Activated CD4-positive, alpha-beta memory T cell treated with anti-CD3 and anti-CD28 coated beads, Interleukin-2, amount 10 ng/mL, durations not matched to agents 7 days and 5 days (primary cell): ENCODE data around the gene SDCBP2. TPM values are rescaled to one million over a fixed set of nuclear protein-coding genes. Genes with fewer than 3 reads are reported as not detected.

Experiments
- CTCF ChIA-PET: fragments of 350-600 bp; sonication (Branson Sonifier 250); formaldehyde crosslinking; loops from one replicate; lab custom pipeline; 2021; ENCODE audit warnings: antibody characterized with exemption, inconsistent platforms; lab: Charles Lee
- POLR2A ChIA-PET: fragments of 350-600 bp; sonication (Branson Sonifier 250); formaldehyde crosslinking; loops from one replicate; lab custom pipeline; 2021; ENCODE audit warnings: antibody characterized with exemption; lab: Charles Lee
- DNase-seq: peaks from one replicate; pipeline ENCODE4 v3.0.0-alpha.2; 2020
- H3K27ac Mint-ChIP-seq: one replicate; pipeline ENCODE4 v1.8.0; 2021; ENCODE audit warnings: mild to moderate bottlenecking, mixed read lengths
- H3K27me3 Mint-ChIP-seq: one replicate; pipeline ENCODE4 v1.8.0; 2021; ENCODE audit warnings: mixed read lengths
- H3K36me3 Mint-ChIP-seq: one replicate; pipeline ENCODE4 v1.8.0; 2021; ENCODE audit warnings: low read depth, mixed read lengths
- H3K4me1 Mint-ChIP-seq: one replicate; pipeline ENCODE4 v1.8.0; 2021; ENCODE audit warnings: mixed read lengths
- H3K4me3 Mint-ChIP-seq: one replicate; pipeline ENCODE4 v1.8.0; 2021; ENCODE audit warnings: mild to moderate bottlenecking, mixed read lengths
- H3K9me3 Mint-ChIP-seq: one replicate; pipeline ENCODE4 v1.8.0; 2021; ENCODE audit warnings: mixed read lengths
- total RNA-seq, 2 experiments: library from RNA; stranded (reverse); gene quantifications; one replicate each; pipeline ENCODE4 v1.2.3, GENCODE V29; 2021

Gene SDCBP2
- total RNA-seq, 2 experiments from 2014 or later, result 3.1 to 3.2 TPM

DNA sequence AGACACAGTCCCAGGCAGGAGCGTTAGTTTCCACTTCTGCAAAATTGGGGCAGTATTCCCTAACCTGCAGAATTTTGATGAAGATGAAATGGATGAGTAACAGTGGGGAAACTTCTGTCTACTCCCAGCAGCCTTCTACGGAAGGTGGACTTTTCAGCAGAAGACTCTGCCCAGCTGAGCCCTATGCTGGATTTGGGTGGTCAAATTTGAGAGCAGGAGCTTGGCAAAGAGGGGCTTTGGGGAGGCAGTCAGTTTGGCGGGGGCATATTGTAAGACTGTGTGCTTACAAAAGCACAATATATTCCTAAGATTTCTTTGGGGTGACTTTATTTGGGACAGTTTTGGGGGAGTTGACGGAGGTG lies 5.4 kb upstream of the SDCBP2 start:
- no peaks in the 10 kb centered on the region for H3K9me3 Mint-ChIP-seq
- peaks cover 19% of the 10 kb centered on the region for H3K36me3 Mint-ChIP-seq
- H3K4me1 Mint-ChIP-seq, result peaks cover 50% of the 10 kb centered on the region
- no peak overlapping the region for H3K4me3 Mint-ChIP-seq
- ChIA-PET CTCF (interaction anchor here (1.0 kb wide), 1 partner anchor 8 kb away, joined by 3 read pairs; no protein-coding TSS in a partner anchor), POLR2A (interaction anchor here (1.2 to 1.4 kb wide), 2 partner anchors 8 to 58 kb away, joined by 3 to 4 read pairs; no protein-coding TSS in a partner anchor)
- H3K27ac Mint-ChIP-seq, result no peak overlapping the region
- no peaks in the 10 kb centered on the region for H3K27me3 Mint-ChIP-seq
- peak; percentile 9 for DNase-seq

DNA sequence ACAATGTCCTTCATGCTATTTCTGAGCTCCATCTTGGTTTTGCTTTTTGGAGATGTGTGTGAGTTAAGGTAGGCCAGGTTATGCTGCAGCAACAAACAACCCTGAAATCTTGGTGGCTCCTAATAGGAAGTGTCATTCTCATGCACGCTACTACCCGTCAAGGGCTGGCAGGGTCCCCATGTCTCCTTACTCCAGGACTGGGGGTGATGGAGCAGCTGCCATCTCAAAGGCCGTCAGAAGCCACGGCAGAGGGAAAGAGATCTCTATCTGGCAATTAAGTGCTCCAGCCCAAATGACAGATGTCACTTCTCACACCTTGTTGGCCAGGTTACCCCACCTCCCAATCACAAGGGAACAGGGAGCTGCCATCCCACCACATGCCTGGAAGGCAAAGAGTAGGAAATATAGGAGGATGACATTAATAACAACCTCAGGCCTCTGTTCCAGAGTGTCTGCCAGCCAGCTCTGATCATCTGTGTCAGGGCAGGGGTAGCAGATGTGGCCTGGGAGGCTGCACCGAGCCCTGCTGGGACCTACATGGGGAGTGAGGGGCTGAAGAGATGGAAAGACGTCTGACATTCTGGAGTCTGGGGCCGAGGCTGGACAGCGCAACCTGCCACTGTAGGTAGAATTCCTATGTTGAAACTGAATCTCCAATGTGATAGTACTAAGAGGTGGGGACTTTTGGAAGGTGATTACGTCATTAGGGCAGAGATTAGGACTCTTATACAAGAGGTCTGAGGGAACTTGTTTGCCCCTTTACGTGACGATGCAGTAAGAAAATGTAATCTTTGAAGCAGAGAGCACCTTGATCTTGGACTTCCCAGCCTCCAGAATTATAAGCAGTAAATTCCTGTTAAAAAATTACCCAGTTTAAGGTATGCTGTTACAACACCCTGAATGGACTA lies 4.8 kb upstream of the SDCBP2 start:
- Mint-ChIP-seq H3K27ac (no peak overlapping the region), H3K36me3 (peaks cover 19% of the 10 kb centered on the region), H3K4me1 (peaks cover 54% of the 10 kb centered on the region), H3K9me3 (no peaks in the 10 kb centered on the region), H3K4me3 (no peak overlapping the region), H3K27me3 (no peaks in the 10 kb centered on the region)
- ChIA-PET CTCF (interaction anchor here (0.6 kb wide), 1 partner anchor 28 kb away, joined by 3 read pairs; no protein-coding TSS in a partner anchor), POLR2A (interaction anchor here (0.7 to 1.4 kb wide), 6 partner anchors 8 to 58 kb away, joined by 3 to 4 read pairs (median 3); no protein-coding TSS in a partner anchor)
- peak; percentile 11 for DNase-seq

DNA sequence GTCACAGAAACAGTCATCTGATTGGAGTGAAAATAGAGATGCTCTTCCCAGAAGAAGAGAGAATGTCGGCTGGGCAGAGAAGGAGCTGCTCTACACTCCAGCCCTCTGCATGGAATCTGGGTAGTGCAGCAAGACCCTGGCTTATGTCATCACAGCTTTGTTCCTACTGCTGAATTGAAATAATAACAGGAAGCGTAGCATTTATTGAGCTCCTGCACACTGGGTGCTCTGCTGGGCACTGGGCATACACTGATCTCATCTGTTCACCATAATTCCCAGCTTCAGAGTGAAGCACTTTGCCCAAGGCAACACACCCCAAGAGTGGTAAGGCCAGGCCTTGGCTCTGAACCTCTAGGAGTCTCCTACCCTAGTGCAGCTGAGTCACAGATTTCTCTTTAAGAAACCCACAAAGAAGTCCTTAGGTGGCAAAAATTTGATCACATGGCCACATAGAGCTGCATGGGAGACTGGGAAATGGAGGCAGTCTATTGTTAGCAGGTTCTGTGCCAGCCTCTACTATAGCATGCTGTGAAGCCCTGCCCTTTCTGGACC lies 3.9 kb upstream of the SDCBP2 start:
- no peaks in the 10 kb centered on the region for H3K9me3 Mint-ChIP-seq
- no peaks in the 10 kb centered on the region for H3K27me3 Mint-ChIP-seq
- H3K36me3 Mint-ChIP-seq, result peaks cover 22% of the 10 kb centered on the region
- ChIA-PET POLR2A (interaction anchor here (0.7 to 1.4 kb wide), 5 partner anchors 11 to 59 kb away, joined by 3 to 4 read pairs (median 3); no protein-coding TSS in a partner anchor), CTCF (interaction anchor here (0.6 to 1.2 kb wide), 2 partner anchors 25 to 29 kb away, joined by 3 to 4 read pairs; no protein-coding TSS in a partner anchor)
- no peak overlapping the region for H3K27ac Mint-ChIP-seq
- peaks cover 58% of the 10 kb centered on the region for H3K4me1 Mint-ChIP-seq
- peak; percentile 13 for DNase-seq
- no peak overlapping the region for H3K4me3 Mint-ChIP-seq

DNA sequence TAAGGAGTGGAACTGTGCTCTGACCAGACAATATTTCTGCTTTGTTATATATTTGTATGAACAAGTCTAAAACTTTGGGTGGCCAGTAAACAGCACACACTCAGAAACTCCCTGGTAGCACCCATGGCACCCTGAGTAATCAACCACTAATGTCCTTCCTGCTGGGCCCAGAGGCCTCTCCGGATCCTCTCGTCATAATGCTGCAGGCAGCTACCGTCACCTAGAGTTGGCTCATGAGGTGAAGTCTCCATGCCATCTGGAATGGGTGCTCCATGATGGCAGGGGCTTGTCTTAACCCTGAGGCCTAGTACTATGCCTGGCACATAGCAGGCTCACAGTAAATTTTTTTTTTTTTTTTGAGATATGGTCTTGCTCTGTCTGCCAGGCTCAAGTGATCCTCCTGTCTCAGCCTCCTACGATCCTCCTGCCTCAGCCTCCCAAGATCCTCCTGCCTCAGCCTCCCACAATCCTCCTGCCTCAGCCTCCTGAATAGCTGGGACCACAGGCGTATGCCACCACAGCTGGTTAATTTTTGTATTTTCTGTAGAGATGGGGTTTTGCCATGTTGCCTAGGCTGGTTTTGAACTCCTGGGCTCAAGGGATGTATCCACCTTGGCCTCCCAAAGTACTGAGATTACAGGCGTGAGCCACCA lies 3.0 kb upstream of the SDCBP2 start:
- DNase-seq, result peak; percentile 10
- Mint-ChIP-seq H3K4me1 (peaks cover 58% of the 10 kb centered on the region), H3K9me3 (no peaks in the 10 kb centered on the region), H3K27me3 (no peaks in the 10 kb centered on the region), H3K36me3 (peaks cover 27% of the 10 kb centered on the region), H3K4me3 (no peak overlapping the region), H3K27ac (no peak overlapping the region)
- ChIA-PET POLR2A (interaction anchor here (0.8 kb wide), 1 partner anchor 57 kb away, joined by 3 read pairs; no protein-coding TSS in a partner anchor), CTCF (interaction anchor here (1.2 kb wide), 1 partner anchor 26 kb away, joined by 4 read pairs; no protein-coding TSS in a partner anchor)

DNA sequence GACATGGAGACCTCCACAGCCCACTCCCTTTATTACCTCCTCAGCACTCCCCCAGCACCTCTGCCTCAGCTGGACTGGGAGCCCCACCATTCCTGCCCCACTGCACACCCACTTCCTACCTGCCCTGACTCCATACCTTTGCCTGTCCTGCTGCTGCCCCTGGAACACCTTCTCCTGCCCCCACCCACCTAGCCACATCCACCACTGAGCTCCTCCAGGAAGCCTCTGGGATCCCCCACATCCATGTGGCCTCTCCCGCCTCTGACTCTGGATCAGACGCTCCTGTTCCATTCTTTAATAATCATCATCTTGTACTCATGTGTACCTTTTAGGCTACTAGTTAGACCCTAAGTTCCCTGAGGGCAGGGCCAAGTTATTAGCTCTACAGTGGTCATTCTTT lies 2.2 kb upstream of the SDCBP2 start:
- ChIA-PET POLR2A (interaction anchor here (0.8 to 1.4 kb wide), 2 partner anchors 40 to 60 kb away, joined by 3 to 4 read pairs; no protein-coding TSS in a partner anchor), CTCF (interaction anchor here (2.8 kb wide), 1 partner anchor 106 kb away, joined by 9 read pairs; no protein-coding TSS in a partner anchor)
- Mint-ChIP-seq H3K4me3 (no peak overlapping the region), H3K27ac (peak overlapping the region; percentile 84), H3K4me1 (peaks cover 52% of the 10 kb centered on the region), H3K36me3 (peaks cover 27% of the 10 kb centered on the region), H3K9me3 (no peaks in the 10 kb centered on the region), H3K27me3 (no peaks in the 10 kb centered on the region)
- no peak for DNase-seq

DNA sequence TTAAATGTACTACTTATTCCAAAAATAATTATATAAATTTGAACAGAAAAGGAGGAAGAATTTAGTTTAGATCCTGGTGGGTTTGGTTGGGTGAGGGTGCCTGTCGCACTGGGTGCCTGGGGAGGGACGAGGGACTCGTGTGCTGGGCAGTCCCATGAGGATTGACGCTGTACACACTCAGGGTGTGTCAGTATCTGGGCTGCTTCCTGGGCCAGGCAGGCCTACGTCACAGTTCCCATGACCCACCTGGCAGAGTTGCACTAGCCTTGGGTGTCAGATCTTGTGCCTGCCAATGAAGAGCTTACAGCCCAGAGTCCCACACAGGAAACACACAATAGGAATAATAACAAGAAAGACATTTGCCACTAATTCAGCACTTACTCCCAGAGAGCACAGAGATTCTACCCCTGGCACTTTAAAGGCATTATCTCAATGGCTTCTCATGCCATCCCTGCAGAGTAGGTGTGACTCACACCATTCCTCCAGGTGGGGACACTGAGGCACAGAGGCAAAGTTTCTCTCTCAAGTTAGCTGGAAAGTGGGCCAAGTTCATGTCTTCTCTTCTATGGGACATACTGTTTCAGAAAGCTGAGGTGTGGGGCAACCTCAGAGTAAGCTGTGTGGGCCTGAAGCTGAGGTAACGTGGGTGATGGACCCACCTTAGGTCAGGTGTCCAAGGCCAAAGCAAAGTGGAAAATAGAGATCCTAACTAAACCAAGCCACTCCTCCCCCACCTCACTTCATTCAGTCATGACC lies 1.3 kb upstream of the SDCBP2 start:
- peaks cover 27% of the 10 kb centered on the region for H3K36me3 Mint-ChIP-seq
- no peaks in the 10 kb centered on the region for H3K9me3 Mint-ChIP-seq
- H3K4me1 Mint-ChIP-seq, result peaks cover 49% of the 10 kb centered on the region
- H3K4me3 Mint-ChIP-seq, result no peak overlapping the region
- peak overlapping the region; percentile 84 for H3K27ac Mint-ChIP-seq
- DNase-seq, result peak; percentile 55
- CTCF ChIA-PET, result interaction anchor here (0.7 to 2.8 kb wide), 2 partner anchors 14 to 107 kb away, joined by 3 to 9 read pairs; no protein-coding TSS in a partner anchor
- POLR2A ChIA-PET, result interaction anchor here (0.8 to 1.4 kb wide), 5 partner anchors 41 to 137 kb away, joined by 3 to 4 read pairs (median 4); partner anchors contain the start of gene NSFL1C
- no peaks in the 10 kb centered on the region for H3K27me3 Mint-ChIP-seq

DNA sequence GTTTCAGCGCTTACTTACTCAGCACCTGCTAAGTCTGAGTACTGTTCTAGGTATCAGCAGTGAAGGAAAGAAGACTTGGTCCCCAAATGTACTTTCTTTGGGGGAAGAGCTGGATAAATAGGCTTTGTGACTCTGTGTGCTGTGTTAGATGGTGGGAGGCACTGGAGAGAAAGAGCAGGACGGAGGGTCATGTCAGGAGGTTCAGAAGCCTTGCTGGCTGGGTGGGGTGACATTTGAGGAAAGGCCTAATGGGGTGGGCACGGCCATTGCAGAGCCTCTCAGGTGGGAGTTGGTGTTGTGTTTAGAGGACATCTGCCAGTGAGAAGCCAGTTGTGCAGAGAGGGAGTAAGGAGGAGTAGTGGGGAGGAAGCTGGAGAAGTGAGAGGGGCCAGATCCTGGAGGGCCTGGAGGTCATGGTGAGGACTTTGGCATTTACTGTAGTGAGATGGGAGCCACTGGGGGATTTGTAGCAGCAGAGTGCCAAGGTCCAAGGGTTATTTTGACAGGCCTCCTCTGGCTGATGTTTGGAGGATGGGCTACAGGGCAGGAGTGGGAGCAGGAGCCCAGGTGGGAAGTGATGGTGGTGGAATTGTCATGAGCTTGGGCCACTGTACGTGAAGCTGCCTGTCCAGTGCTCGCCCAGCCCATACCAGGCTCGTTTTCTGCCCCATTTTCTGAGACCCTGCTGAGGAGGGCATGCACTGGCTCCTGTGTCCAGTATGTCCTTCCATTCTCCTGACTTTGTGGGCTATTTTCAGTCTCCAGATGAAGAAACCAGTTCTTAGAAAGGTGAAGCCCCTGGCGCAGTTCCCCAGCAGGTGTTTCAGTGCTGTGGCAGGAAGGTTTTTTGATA lies 886 bp downstream of the SDCBP2 start:
- peaks cover 27% of the 10 kb centered on the region for H3K36me3 Mint-ChIP-seq
- H3K9me3 Mint-ChIP-seq, result no peaks in the 10 kb centered on the region
- H3K4me1 Mint-ChIP-seq, result peaks cover 45% of the 10 kb centered on the region
- H3K4me3 Mint-ChIP-seq, result no peak overlapping the region
- no peaks in the 10 kb centered on the region for H3K27me3 Mint-ChIP-seq
- ChIA-PET CTCF (interaction anchor here (0.6 to 2.8 kb wide), 7 partner anchors 13 to 509 kb away, joined by 3 to 9 read pairs (median 3); no protein-coding TSS in a partner anchor), POLR2A (interaction anchor here (1.0 to 4.3 kb wide), 8 partner anchors 27 to 1030 kb away, joined by 3 to 47 read pairs (median 4); partner anchors contain the start of genes FKBP1A and NSFL1C)
- H3K27ac Mint-ChIP-seq, result peak overlapping the region; percentile 57
- peak; percentile 12 for DNase-seq

DNA sequence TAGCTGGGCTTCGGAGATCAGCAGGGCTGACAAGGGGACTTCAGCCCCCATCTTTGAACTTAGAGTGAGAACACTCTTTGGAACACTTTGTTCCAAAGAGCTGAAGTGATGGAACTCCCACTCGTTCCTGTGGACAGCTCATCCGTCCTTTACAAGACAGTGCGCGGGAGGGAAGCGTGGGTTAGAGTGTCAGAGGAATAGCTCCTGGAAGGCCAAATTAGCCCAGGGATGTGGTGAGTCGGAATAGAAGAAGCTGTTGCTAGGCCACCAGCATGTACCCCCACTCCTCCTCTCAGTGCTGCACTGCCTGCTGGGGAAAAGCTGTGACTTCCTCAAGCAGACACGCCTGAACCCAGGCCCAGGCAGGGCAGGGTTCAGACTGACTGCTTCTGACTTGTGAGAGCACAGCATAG lies 1.7 kb downstream of the SDCBP2 start:
- Mint-ChIP-seq H3K4me1 (peaks cover 37% of the 10 kb centered on the region), H3K4me3 (peak overlapping the region; percentile 25), H3K36me3 (peaks cover 20% of the 10 kb centered on the region), H3K27me3 (no peaks in the 10 kb centered on the region), H3K9me3 (no peaks in the 10 kb centered on the region), H3K27ac (peak overlapping the region; percentile 57)
- POLR2A ChIA-PET, result interaction anchor here (1.0 to 4.3 kb wide), 8 partner anchors 26 to 208 kb away, joined by 3 to 47 read pairs (median 7); partner anchors contain the start of genes FKBP1A and NSFL1C
- CTCF ChIA-PET, result interaction anchor here (0.7 to 1.3 kb wide), 6 partner anchors 12 to 64 kb away, joined by 3 to 4 read pairs (median 3); no protein-coding TSS in a partner anchor
- DNase-seq, result peak; percentile 18

DNA sequence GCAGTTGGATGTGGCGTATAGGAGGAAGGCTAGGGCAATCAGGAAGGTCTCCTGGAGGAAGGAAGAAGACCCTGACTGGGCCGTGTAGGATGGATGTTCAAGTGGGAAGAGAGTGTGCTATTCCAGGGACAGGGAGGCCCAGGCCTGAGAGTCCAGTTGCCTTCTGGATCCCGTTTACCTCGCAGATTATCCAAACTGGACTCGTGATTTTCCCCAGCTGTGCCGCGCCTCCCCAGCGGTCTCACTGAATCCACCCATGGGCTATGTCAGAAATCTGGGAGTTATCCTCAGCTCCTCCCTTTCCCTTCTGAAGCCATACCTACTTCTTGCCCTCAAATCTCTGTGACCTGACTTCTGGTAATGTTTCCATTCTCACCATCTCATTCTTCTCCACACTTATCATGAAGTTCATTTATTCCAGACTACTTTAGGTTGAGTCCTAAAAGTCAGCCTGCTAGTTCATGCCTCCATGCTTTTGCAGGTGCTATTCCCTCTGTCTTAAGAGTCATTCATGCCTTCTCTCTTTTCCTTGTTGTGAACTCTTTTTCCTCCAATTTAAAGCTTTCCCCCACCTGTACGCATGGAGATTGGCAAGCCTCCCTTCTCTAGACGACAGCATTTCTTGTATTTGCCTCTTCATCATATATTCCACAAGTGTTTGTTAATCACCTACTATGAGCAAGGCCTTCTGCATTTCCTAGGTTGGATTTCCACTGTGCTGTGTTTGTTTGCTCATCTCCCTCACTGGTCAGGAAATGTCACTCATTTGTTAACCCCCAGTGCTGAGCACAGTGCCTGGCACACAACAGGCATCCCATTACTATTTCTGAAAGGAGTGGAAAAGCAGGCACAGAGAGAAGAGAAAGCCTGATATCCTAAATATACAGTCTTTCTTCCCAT lies 2.7 kb downstream of the SDCBP2 start:
- peak; percentile 15 for DNase-seq
- POLR2A ChIA-PET, result interaction anchor here (0.6 to 4.3 kb wide), 18 partner anchors 8 to 140 kb away, joined by 3 to 47 read pairs (median 7); partner anchors contain the start of genes FKBP1A and NSFL1C

More for the DNA sequence above, 2.7 kb downstream of the SDCBP2 start:
- Mint-ChIP-seq H3K4me3 (no peak overlapping the region), H3K27ac (no peak overlapping the region), H3K36me3 (peaks cover 18% of the 10 kb centered on the region), H3K27me3 (no peaks in the 10 kb centered on the region), H3K9me3 (peaks cover 3% of the 10 kb centered on the region), H3K4me1 (peaks cover 30% of the 10 kb centered on the region)
- CTCF ChIA-PET, result interaction anchor here (0.7 to 1.7 kb wide), 8 partner anchors 8 to 178 kb away, joined by 3 to 5 read pairs (median 4); no protein-coding TSS in a partner anchor
